GM18951 (cell line): ENCODE results near the gene CEP85.

Experiments
- POLR2A ChIP-seq: IDR thresholded peaks from 4 replicates; pipeline ENCODE4 v1.6.1; 2011; ENCODE audit warnings: mild to moderate bottlenecking; ENCODE audit not compliant: insufficient read length, insufficient read depth; ENCODE audit errors: extremely low read depth
- in situ Hi-C: fragments of 300-500 bp; cut with MboI; formaldehyde crosslinking; loops from one replicate; pipeline ENCODE4 v1.12.0; 2022; ENCODE audit warnings: low sequenced_read_pairs, mixed read lengths, inconsistent platforms; ENCODE audit not compliant: unreplicated experiment

CEP85 gene, protein sequence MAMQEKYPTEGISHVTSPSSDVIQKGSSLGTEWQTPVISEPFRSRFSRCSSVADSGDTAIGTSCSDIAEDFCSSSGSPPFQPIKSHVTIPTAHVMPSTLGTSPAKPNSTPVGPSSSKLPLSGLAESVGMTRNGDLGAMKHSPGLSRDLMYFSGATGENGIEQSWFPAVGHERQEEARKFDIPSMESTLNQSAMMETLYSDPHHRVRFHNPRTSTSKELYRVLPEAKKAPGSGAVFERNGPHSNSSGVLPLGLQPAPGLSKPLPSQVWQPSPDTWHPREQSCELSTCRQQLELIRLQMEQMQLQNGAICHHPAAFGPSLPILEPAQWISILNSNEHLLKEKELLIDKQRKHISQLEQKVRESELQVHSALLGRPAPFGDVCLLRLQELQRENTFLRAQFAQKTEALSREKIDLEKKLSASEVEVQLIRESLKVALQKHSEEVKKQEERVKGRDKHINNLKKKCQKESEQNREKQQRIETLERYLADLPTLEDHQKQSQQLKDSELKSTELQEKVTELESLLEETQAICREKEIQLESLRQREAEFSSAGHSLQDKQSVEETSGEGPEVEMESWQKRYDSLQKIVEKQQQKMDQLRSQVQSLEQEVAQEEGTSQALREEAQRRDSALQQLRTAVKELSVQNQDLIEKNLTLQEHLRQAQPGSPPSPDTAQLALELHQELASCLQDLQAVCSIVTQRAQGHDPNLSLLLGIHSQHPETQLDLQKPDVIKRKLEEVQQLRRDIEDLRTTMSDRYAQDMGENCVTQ

GRCh38 chr1:26233903-26234643 lies at the start of gene CEP85:
TSS of gene CEP85 (plus strand) at chr1:26234200. CDS start at chr1:26239784, 5,584 bp downstream.
- in situ Hi-C loops: no loop called here
- TF ChIP-seq POLR2A: peak; percentile 97

DNA sequence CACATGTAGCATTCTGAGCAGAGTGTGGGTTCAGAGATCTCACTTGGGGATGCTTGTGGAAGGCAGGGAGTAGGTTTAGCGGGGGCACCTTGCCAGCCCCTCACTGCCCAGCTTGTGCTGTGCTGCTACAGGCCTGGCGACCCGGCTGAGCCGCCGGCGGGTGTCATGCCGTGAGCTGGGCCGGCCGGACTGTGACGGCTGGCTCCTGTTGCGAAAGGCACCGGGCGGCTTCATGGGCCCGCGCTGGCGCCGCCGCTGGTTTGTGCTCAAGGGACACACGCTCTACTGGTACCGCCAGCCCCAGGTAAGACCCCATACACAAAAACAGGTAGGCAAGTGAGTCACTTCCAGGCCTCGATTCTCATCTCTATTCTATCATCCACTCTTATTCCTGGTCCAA lies 49.1 kb upstream of the CEP85 start:
- TF ChIP-seq POLR2A: no peak
- in situ Hi-C loops: no loop called here

GRCh38 chr1:26187882-26188281 lies 46.1 kb upstream of the CEP85 start:
- in situ Hi-C loops: no loop called here
- no peak for TF ChIP-seq POLR2A

DNA sequence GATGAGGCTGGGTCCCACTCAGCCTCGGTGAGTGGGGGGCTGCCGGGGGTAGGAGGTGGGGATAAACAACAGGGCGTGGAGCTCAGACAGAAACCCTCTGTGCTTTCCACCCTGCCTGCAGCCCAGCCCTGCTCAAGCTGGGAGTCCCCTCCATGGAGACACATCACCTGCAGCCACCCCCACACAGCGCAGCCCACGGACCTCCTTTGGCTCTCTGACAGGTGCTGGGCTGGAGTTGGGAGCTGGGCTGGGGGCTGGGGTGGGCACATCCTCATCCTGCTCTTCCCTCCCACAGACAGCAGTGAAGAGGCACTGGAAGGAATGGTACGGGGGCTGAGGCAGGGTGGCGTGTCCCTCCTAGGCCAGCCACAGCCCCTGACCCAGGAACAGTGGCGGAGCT lies 45.5 kb upstream of the CEP85 start:
- TF ChIP-seq POLR2A: no peak
- in situ Hi-C loops: no loop called here

- in situ Hi-C loops: no loop called here
- no peak for TF ChIP-seq POLR2A
These were observed 44.7 kb upstream of the CEP85 start for GRCh38 chr1:26189331-26189730.

DNA sequence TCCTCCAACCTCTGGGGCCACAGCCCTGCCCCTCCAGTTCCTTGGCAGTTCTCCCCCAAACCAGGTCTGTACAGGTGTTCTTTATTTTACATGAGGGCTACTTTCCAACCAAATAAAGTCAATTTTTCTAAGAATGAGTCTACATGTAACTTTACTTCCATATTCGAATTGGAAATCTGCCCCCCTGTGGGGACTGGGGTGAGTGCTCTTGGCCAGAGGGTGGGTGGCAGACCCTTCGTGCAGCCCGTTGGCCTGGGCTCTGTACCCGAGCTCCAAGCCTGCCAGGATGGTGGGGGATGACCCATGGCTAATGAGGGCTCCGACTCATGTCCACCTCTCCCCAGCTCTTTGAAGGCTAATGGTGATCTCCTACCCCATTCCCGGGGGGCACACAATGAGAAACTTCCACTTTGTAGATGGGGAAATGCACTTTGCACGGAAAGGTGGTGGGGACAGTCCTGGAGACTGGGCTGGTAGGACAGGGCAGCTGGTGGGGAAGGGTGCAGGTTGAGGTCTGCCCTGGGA lies 44.2 kb upstream of the CEP85 start:
- in situ Hi-C loops: no loop called here
- no peak for TF ChIP-seq POLR2A

DNA sequence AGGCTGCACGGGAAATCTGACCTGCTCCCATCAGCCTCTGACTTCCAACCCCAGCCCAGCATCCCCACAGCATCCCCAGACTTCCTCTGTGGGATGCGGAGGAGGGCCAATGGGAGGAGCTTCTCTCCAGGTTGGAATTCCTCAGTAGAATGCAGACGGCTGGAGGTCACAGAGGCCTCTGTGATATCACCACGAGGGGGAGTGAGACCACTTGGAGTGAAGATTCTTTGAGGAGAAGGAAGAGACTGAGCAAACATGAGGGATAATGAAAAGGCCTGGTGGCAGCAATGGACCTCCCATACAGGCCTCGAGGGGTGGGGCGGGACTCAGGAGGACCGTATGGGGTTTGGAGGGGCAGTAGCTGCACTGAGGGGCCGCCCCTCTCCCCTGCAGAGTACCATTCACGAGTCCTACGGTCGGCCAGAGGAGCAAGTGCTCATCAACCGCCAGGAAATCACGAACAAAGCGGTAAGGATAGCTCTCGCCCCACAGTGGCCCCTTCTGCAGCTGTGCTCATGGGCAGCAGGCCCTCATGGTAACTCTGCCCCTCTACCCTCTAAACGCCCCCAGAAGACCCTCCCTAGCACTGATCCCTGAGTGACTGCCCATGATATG lies 43.5 kb upstream of the CEP85 start, which contains the start of gene CATSPER4:
TSS of gene CATSPER4 (plus strand) at position 230 of the 615 bp plus-strand sequence. CDS start at position 256, 26 bp downstream.
- in situ Hi-C loops: no loop called here

GRCh38 chr1:26191739-26192138 lies 42.3 kb upstream of the CEP85 start:
- in situ Hi-C loops: no loop called here
- no peak for TF ChIP-seq POLR2A

More for the DNA sequence above, 43.5 kb upstream of the CEP85 start, which contains the start of gene CATSPER4:
- no peak for TF ChIP-seq POLR2A

GRCh38 chr1:26195805-26196204 lies 38.2 kb upstream of the CEP85 start:
- no peak for TF ChIP-seq POLR2A
- in situ Hi-C loops: no loop called here

GRCh38 chr1:26197301-26197700 lies 36.7 kb upstream of the CEP85 start:
- in situ Hi-C loops: no loop called here
- TF ChIP-seq POLR2A: no peak

DNA sequence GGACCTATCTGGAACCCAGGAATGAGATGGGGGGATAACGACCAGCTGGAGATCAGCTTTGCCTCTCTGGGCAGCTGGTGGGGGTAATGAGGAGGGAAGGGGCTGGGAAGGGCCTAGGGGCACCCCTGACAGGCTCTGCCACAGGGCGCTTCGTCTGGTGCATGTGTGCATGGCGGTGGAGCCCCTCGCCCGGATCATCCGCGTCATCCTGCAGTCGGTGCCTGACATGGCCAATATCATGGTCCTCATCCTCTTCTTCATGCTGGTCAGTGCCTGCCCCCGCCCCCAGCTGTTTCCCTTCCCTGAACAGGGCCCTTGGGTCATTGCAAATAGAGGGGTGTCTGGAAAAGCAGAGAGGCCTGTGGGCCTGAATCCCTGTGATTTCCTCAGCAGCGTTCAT lies 36.2 kb upstream of the CEP85 start:
- in situ Hi-C loops: no loop called here
- no peak for TF ChIP-seq POLR2A

DNA sequence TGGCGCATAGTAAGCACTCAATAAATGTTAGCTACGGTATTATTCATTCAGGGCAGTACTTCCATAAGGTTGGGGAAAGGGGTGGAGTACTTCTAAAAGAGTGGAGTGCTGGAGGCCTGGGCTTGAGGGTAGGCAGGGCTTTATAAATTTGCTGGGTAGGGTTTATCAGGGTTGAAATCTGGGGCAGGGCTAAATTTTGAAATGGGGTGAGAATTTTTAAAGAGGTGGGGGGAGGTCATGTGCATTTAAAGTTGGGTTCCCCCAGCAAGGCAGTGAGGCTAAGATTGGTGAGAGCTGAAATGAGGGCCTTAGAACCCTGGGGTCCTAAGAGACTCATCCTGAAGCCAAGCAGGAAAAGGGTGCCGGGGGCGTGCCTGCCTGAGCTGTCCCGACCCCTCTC lies 33.6 kb upstream of the CEP85 start:
- TF ChIP-seq POLR2A: no peak
- in situ Hi-C loops: no loop called here
